Immature natural killer cell (primary cell): ENCODE results near the gene NEU4. TPM values are rescaled to one million over a fixed set of nuclear protein-coding genes. Genes with fewer than 3 reads are reported as not detected.
"Not testable (repeated sequence)": the region's sequence is repeated elsewhere in the genome, so short reads cannot be mapped to it uniquely, and the experiment has no call there.

Source experiments
- DNase-seq, 3 donors: peaks; one replicate each; pipeline ENCODE4 v3.0.0; 2022; ENCODE audit warnings: mixed read lengths in 1 of 3
- H3K27ac Mint-ChIP-seq, 6 donors: one replicate each; pipeline ENCODE4 v1.8.0; 2020; ENCODE audit warnings: mixed read lengths in 6 of 6, mild to moderate bottlenecking in 5 of 6, inconsistent platforms in 4 of 6, moderate library complexity in 3 of 6
- H3K27me3 Mint-ChIP-seq, 3 donors: one replicate each; pipeline ENCODE4 v1.8.0; 2020 to 2021; ENCODE audit warnings: low read depth in 3 of 3, mild to moderate bottlenecking in 3 of 3, mixed read lengths in 3 of 3, moderate library complexity in 3 of 3, inconsistent platforms in 1 of 3
- H3K36me3 Mint-ChIP-seq, 3 donors: one replicate each; pipeline ENCODE4 v1.8.0; 2020; ENCODE audit warnings: mixed read lengths in 3 of 3, inconsistent platforms in 2 of 3, mild to moderate bottlenecking in 2 of 3
- H3K4me1 Mint-ChIP-seq, 2 donors: one replicate each; pipeline ENCODE4 v1.8.0; 2020; ENCODE audit warnings: inconsistent platforms in 2 of 2, mild to moderate bottlenecking in 2 of 2, mixed read lengths in 2 of 2, moderate library complexity in 1 of 2
- H3K4me3 Mint-ChIP-seq, 5 donors: one replicate each; pipeline ENCODE4 v1.8.0; 2020; ENCODE audit warnings: mild to moderate bottlenecking in 5 of 5, mixed read lengths in 5 of 5, inconsistent platforms in 3 of 5, moderate library complexity in 3 of 5
- H3K9me3 Mint-ChIP-seq, 6 donors: one replicate each; pipeline ENCODE4 v1.8.0; 2020; ENCODE audit warnings: mild to moderate bottlenecking in 6 of 6, mixed read lengths in 6 of 6, inconsistent platforms in 4 of 6, moderate library complexity in 3 of 6
- polyA plus RNA-seq, 3 donors: library from polyadenylated mRNA; unstranded; fragments of 300-500 nt; fragmentation: Illumina TruSeq; gene quantifications; one replicate each; pipeline ENCODE4 v1.2.3, GENCODE V29; 2021

The NEU4 gene
- polyA plus RNA-seq, 3 donors from 2014 or later: not detected

DNA sequence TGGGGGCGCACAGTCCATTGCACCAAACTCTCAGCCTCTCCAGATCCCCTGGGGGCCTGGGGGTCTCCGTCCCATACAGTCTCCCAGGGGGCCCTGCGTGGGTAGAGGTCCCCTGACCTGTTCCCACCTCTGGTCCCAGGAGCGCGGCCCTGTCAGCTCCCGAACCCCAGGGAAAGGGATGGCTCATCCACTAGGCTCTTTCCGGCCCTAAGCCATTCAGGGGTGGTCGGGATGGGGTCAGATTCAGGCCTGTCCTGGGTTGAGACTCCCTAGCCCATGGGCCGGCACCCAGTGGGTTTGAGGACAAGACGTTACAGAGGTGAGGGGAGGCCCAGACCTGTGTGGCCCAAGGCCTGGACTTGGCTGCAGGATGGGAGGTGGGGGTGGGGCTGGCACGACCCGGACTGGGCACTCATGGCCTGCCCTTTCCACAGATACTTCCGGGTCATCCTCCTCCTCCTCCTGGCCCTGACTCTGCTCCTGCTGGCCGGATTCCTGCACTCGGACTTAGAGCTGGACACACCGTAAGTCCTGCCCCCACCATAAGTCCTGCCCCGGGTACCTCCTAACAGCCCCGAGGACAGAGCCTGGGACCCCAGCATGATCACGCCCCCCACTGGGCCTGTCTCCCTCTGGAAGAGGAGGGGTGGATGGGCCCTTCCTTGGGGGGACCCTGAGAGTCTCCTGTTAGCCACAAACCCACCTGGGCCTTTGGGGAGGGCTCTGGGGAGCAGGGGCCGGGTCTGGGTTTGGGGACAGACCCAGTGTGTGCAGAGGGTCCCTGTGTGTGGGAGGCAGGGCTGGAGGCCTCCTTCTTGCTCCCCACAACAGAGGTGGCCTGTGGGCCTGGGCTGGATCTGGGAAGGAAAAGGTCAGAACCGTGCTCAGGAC lies 10.1 kb upstream of the NEU4 start:
- no peak for DNase-seq
- Mint-ChIP-seq H3K36me3 (no peaks in the 10 kb centered on the region), H3K27ac (no peak overlapping the region), H3K9me3 (peaks cover 0 to 4% (median 0%) of the 10 kb centered on the region in 6 donors), H3K4me1 (peaks cover 0 to 2% of the 10 kb centered on the region in 2 donors), H3K4me3 (no peak overlapping the region), H3K27me3 (peaks cover 4 to 9% (median 8%) of the 10 kb centered on the region in 3 donors)

DNA sequence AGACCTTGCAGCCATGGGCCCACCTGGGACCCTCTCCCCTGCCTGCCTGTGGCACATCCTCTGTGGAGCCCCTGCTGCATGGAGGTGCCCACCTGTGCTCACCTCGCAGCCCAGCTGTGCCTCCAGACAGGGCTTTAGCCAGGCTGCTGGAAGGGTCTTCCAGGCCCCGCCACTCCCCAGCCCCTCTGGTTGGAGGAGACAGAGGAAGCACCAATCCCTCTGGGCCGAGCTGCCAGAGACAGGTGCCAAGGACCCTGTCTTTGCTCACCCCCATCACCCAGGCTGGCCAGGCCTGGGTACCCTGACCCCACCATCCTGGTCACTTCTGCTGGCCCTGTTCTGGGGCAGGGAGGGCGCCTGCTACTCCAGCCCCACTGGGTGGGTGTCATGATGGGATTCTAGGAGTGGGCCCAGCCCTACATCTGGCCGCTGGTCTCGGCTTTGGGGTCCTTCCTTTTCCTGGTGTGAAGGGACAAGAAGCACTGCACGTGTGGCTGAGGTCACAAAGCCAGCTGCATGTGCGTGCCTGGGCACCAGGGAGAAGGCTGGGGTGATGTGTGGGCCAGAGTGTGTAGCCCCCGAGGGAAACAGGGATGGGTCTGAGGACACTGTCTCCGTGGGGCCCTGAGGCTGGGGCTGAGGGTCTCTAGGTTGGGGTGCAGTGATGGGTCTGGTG lies 9.3 kb upstream of the NEU4 start:
- H3K4me3 Mint-ChIP-seq: no peak overlapping the region
- H3K4me1 Mint-ChIP-seq: peaks cover 0 to 4% of the 10 kb centered on the region in 2 donors
- no peak for DNase-seq
- no peaks in the 10 kb centered on the region for H3K36me3 Mint-ChIP-seq
- H3K27me3 Mint-ChIP-seq: peaks cover 4 to 9% (median 8%) of the 10 kb centered on the region in 3 donors
- H3K27ac Mint-ChIP-seq: no peak overlapping the region
- H3K9me3 Mint-ChIP-seq: peaks cover 0 to 4% (median 0%) of the 10 kb centered on the region in 6 donors

DNA sequence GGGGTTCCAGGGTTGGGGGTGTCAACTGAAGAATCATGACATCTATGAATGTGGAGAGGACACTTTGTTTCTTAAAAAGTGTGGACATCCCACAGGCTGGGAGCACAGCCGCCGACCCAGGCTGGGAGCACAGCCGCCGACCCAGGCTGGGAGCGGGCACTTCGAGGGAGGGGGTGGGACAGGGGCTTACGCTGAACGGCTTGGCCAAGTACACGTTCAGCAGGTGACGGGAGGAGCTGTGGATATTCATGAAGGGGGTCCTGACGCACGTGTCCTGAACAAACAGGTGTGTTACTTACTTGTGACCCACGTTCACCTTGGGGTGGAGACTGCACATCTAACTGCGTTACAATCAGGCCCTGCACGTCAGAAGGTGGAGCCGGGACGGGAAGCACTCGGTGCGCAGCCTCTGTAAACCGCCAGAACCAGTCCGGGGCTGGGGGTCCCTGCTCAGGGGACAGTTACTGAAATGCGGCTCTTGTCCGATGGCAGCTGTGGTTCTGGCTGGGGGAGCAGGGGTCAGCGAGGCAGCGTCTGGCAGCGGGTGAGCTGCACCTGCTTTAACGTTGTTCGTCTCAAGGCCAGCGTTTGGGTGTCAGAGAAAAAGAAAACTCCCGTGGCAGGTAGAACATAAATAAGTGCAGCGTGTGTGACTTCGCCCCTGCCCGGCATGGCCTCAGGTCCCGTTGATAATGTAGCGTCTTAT lies 8.6 kb upstream of the NEU4 start:
- not testable (repeated sequence) for DNase-seq, H3K9me3 Mint-ChIP-seq, H3K27ac Mint-ChIP-seq, H3K36me3 Mint-ChIP-seq, H3K4me3 Mint-ChIP-seq, H3K4me1 Mint-ChIP-seq, H3K27me3 Mint-ChIP-seq

DNA sequence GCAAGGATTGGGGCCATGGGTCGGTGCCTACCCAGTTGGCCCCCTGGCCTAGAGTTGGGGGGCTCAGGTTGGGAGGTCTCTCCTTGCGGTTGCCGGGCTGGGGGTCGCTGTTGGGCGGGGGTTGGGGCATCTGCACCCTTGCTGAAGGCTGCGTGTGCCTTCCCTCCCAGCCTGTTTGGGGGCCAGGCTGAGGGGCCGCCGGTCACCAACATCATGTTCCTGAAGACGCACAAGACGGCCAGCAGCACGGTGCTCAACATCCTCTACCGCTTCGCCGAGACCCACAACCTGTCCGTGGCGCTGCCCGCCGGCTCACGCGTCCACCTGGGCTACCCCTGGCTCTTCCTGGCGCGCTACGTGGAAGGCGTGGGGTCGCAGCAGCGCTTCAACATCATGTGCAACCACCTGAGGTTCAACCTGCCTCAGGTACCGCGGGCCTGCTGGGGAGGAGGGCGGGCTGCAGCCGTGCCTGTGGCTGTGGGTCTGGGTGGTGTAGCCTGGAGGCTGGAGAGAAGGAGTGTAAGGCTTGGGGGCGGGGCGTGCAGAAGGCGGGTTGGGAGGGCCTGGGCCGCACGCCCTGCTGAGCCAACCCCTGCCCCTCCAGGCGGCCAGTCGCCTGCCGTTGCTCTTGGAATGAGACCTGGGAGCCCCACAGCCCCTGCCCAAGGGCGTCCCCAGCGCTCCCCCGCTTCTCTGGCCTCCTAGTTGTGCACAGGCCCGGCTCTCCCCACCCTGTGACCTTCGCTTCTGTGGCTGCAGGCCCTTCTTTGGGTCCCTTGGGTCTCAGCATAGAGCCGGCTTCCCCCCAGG lies 7.2 kb upstream of the NEU4 start:
- H3K4me1 Mint-ChIP-seq: peaks cover 0 to 7% of the 10 kb centered on the region in 2 donors
- peaks cover 4 to 9% (median 5%) of the 10 kb centered on the region in 3 donors for H3K27me3 Mint-ChIP-seq
- DNase-seq: no peak
- H3K9me3 Mint-ChIP-seq: peaks cover 0 to 1% (median 0%) of the 10 kb centered on the region in 6 donors
- H3K27ac Mint-ChIP-seq: no peak overlapping the region
- H3K36me3 Mint-ChIP-seq: no peaks in the 10 kb centered on the region
- no peak overlapping the region for H3K4me3 Mint-ChIP-seq

DNA sequence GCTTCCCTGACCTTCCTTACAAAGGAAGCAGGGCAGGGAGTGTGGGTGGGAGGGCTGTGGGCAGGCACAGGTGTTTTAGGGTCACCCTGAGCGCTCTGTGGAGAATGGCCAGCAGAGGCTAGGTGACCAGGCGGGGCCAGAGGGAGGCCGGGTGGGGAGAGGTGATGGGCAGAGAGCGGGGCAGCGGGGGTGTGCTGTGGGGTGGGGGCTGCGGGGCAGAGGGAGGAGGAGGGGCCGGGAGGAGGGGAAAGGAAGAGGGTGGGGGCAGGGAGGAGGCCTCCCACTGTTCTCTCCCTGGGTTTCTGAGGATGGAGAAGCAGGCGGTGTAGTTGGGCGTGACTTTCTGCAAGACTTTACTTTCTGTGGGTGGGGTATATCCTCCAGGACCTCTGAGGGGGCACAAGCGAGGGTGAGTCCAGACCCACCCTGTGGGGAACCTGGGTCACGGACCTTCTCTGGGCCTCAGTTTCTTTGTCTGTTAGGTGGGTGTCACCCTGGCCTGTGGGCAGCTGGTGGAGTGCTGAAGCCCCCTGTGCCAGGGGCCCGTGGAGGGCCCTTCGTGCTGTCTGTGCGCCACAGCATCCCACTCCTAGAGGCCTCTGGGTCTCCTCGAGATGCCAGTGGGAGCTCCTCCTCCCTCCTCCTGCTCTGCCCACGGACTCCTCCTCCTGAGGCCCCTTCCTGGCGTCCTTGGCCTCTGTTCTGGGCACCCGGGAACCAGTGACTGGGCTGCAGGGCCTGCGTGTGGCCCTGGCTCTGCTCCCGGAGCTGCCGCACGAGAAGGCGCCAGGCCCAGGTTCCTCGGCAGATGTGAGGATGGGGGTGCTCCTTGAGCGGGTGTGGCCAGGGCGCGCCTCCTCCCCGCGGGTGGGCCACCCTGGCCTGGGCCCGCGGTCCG lies 6.3 kb upstream of the NEU4 start:
- Mint-ChIP-seq H3K4me1 (peaks cover 0 to 7% of the 10 kb centered on the region in 2 donors), H3K4me3 (no peak overlapping the region), H3K27me3 (peaks cover 2 to 6% (median 5%) of the 10 kb centered on the region in 3 donors), H3K36me3 (no peaks in the 10 kb centered on the region), H3K9me3 (no peaks in the 10 kb centered on the region), H3K27ac (peak overlapping the region in 1 of 6 donors; percentile 76)
- no peak for DNase-seq

DNA sequence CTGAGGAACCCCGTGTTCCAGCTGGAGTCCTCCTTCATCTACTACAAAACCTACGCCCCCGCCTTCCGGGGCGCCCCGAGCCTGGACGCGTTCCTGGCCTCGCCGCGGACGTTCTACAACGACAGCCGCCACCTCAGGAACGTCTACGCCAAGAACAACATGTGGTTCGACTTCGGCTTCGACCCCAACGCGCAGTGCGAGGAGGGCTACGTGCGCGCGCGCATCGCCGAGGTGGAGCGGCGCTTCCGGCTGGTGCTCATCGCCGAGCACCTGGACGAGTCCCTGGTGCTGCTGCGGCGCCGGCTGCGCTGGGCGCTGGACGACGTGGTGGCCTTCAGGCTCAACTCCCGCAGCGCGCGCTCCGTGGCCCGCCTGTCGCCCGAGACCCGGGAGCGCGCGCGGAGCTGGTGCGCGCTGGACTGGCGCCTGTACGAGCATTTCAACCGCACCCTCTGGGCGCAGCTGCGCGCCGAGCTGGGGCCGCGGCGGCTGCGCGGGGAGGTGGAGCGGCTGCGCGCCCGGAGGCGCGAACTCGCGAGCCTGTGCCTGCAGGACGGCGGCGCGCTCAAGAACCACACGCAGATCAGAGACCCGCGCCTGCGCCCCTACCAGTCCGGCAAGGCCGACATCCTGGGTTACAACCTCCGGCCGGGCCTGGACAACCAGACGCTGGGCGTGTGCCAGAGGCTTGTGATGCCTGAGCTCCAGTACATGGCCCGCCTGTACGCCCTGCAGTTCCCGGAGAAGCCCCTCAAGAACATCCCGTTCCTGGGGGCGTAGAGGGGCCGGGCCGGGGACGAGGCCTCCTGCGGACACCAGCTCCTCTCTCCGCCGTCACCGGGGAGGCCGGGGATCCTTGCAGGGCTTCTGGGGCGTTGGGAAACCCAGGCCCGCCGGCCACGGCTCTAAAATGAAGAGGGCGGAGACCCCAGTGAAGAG lies 5.3 kb upstream of the NEU4 start:
- peak; percentile 55 to 64 (median 60) for DNase-seq
- Mint-ChIP-seq H3K27me3 (peaks cover 2 to 6% (median 5%) of the 10 kb centered on the region in 3 donors), H3K4me1 (peaks cover 0 to 7% of the 10 kb centered on the region in 2 donors), H3K27ac (peak overlapping the region in 4 of 6 donors; percentile 40 to 76 (median 50)), H3K36me3 (no peaks in the 10 kb centered on the region), H3K4me3 (peak overlapping the region; percentile 50 to 84 (median 72)), H3K9me3 (no peaks in the 10 kb centered on the region)

DNA sequence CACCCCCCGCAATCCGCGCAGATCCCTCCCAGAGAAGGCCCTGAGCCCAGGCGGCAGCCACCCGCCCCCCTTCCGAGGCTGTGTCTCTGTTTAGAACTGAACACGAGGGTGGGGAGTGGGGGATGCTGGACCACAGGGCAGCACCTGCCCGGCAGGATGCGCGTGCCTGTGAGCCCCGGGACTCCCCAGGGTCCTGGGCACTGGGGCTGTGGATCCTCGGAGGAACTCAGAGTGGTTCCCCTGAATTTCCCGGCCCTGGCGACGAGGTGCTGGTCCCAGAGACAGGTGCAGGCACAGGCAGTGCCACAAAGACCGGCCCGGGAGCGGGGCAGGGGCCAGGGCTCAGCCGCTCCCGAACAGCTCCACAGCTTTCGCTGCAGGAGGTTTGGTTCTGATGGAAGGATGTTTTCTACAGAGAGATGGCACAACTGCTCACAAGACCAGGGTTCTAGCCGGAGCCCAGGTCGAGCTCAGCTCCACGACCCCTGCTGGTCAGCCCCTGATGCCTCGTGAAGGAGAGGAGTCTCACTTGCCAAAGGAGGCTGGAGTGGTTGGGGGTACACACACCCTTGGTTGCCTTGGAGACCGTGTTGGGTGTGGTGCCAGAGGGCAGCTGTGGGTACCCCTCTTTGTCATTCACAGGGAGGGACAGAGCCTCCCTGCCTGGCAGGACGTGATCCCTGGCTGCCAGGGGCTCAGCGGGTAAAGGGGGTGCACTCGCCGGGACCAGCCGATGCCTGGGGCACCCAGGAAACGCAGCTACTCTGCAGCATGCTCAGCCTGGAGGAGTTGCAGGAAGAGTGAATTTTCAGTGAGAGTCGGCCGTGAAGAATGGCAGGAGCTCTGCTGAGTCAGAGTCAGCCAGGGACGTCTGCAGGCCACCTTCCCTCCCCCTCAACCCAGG lies 4.4 kb upstream of the NEU4 start:
- H3K27ac Mint-ChIP-seq: peak overlapping the region in 1 of 6 donors; percentile 49
- H3K9me3 Mint-ChIP-seq: no peaks in the 10 kb centered on the region
- peak overlapping the region; percentile 24 to 65 (median 56) for H3K4me3 Mint-ChIP-seq
- H3K4me1 Mint-ChIP-seq: peaks cover 0 to 7% of the 10 kb centered on the region in 2 donors
- peaks cover 2 to 9% (median 5%) of the 10 kb centered on the region in 3 donors for H3K27me3 Mint-ChIP-seq
- DNase-seq: peak; percentile 16 to 26 (median 19)
- no peaks in the 10 kb centered on the region for H3K36me3 Mint-ChIP-seq

DNA sequence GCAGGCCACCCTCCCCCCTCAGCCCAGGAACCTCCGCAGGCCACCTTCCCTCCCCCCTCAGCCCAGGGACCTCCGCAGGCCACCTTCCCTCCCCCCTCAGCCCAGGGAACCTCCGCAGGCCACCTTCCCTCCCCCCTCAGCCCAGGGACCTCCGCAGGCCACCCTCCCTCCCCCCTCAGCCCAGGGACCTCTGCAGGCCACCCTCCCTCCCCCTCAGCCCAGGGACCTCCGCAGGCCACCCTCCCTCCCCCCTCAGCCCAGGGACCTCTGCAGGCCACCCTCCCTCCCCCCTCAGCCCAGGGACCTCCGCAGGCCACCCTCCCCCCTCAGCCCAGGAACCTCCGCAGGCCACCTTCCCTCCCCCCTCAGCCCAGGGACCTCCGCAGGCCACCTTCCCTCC lies 2.8 kb upstream of the NEU4 start:
- not testable (repeated sequence) for H3K36me3 Mint-ChIP-seq, H3K4me1 Mint-ChIP-seq, H3K9me3 Mint-ChIP-seq, H3K27me3 Mint-ChIP-seq, H3K4me3 Mint-ChIP-seq, H3K27ac Mint-ChIP-seq, DNase-seq

DNA sequence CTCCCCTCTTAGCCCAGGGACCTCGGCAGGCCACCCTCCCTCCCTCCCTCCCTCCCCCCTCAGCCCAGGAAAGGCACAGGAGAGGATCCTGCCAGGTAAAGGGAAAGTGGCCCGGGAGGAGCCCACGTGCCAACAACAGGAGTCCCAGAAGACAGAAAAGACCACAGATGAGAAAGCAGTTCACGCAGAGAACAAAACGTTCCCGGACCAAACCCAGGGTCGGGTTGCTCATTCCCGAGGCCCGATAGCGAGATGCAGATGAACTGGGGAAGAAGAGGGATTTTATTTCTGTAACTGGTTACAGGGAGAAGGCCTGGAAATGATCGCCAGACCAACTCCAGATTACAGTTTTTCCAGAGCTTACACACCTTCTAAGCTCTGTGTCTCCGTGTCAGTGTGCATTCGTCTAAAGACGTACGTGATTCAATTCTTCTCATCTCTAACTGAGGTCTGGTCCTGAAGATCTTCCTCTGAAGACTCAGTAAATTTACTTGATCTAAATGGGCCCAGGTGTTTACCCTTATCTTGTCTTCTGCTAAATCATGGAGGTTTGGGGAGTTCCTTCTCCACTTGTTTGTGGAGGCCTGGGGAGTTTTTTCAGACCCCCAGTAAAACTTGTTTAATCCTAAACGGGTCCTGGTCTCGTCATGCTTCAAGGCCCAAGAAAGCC lies 807 bp upstream of the NEU4 start:
- Mint-ChIP-seq H3K27me3 (peaks cover 1 to 5% (median 3%) of the 10 kb centered on the region in 3 donors), H3K36me3 (no peaks in the 10 kb centered on the region), H3K4me3 (peak overlapping the region in 1 of 5 donors; percentile 22), H3K4me1 (peaks cover 0 to 7% of the 10 kb centered on the region in 2 donors), H3K27ac (peak overlapping the region in 1 of 6 donors; percentile 29), H3K9me3 (no peaks in the 10 kb centered on the region)
- DNase-seq: no peak
